ENCODE measurements around the gene SEC14L5. TPM values are rescaled to one million over a fixed set of nuclear protein-coding genes. Genes with fewer than 3 reads are reported as not detected.

The SEC14L5 gene
- total and polyA plus RNA-seq, 10 of the 15 experiments (the other 5 are each of a cell fraction or from before 2014, with no cell fraction given) = 0.01 TPM; not detected in 9

GRCh38 chr16:5015887-5016286, 57.8 kb downstream of the SEC14L5 start:
- no TSS peak for BruUV-seq (replicated peaks)
- no peaks in the 10 kb centered on the region for H3K36me3 ChIP-seq (ENCODE audit: control insufficient read depth in 2 of 2, insufficient read depth in 2 of 2, low read length in 1 of 2)
- in situ Hi-C loops (cut with MboI) (no loop called here), intact Hi-C loops (cut with micrococcal nuclease; ENCODE audit: unreplicated experiment) (no loop called here)
- 31% methylated on average over 4 of the region's 4 CpGs for WGBS (ENCODE audit: insufficient coverage, insufficient replicate concordance, low lambda C conversion rate, missing lambda C conversion rate)
- ChIA-PET RAD21 (ENCODE audit: unreplicated experiment) (no interaction called here), POLR2A (no interaction called here), CTCF (no interaction called here), SMC1A (ENCODE audit: uncharacterized antibody, unreplicated experiment) (no interaction called here)
- no peak overlapping the region for H3K4me2 ChIP-seq (ENCODE audit: control insufficient read depth, insufficient read depth)
- no peak for TF ChIP-seq EP300 (IDR thresholded peaks at IDR 0.05; ENCODE audit: borderline replicate concordance in 1 of 2, control insufficient read depth in 1 of 2, low read depth in 2 of 2, low read length in 2 of 2)
- TF ChIP-seq JUNB (IDR thresholded peaks at IDR 0.05) = no peak
- TF ChIP-seq CUX1 (IDR thresholded peaks at IDR 0.05; ENCODE audit: insufficient replicate concordance, low read depth, low read length) = no peak
- no peak for TF ChIP-seq ZZZ3 (IDR thresholded peaks at IDR 0.05; ENCODE audit: control insufficient read depth, insufficient read length, low read depth)
- TF ChIP-seq STAT3 (IDR thresholded peaks at IDR 0.05; ENCODE audit: low read depth, low read length) = no peak
- no peak for TF ChIP-seq MYB (IDR thresholded peaks at IDR 0.05; ENCODE audit: borderline replicate concordance, low read depth, low read length)
- no peaks in the 10 kb centered on the region; a peak in 1 of 4 replicates for H3K27me3 ChIP-seq (replicated peaks in 1 of 2; ENCODE audit: control insufficient read depth in 2 of 2, insufficient read depth in 2 of 2, low read length in 1 of 2)
- no peak overlapping the region for H3K4me3 ChIP-seq
- no peak overlapping the region for H2AFZ ChIP-seq (ENCODE audit: control insufficient read depth, low read depth, low read length)
- H3K27ac ChIP-seq (ENCODE audit: control insufficient read depth, insufficient read depth) = no peak overlapping the region
- DNase-seq (ENCODE audit: low read depth, low spot score) = no peak
- ATAC-seq = no peak
- H4K20me1 ChIP-seq (ENCODE audit: control insufficient read depth, insufficient read depth) = no peaks in the 10 kb centered on the region
- H3K9me3 ChIP-seq (replicated peaks; ENCODE audit: control insufficient read depth, insufficient read depth, low read length) = no peaks in the 10 kb centered on the region
- no peaks in the 10 kb centered on the region for H3K79me2 ChIP-seq (ENCODE audit: control insufficient read depth, insufficient read depth, low read length)
- H3K9ac ChIP-seq (ENCODE audit: control insufficient read depth, insufficient read depth, low read length) = no peak overlapping the region
- FAIRE-seq = no peak
- no peaks in the 10 kb centered on the region for H3K4me1 ChIP-seq (ENCODE audit: control insufficient read depth, insufficient read depth, low read length)

All from GM12878 (cell line).